ENCODE data around the gene AAK1.

- no peak for TF ChIP-seq CEBPB (IDR thresholded peaks at IDR 0.05)
- TF ChIP-seq EP300 (IDR thresholded peaks at IDR 0.05; ENCODE audit: borderline replicate concordance) = no peak
- no peak for TF ChIP-seq REST (IDR thresholded peaks at IDR 0.05; ENCODE audit: low read depth)
- TF ChIP-seq MAX (IDR thresholded peaks at IDR 0.05) = no peak
- no peak for TF ChIP-seq TAF1 (IDR thresholded peaks at IDR 0.05; ENCODE audit: low read depth)
- TF ChIP-seq NFIC (IDR thresholded peaks at IDR 0.05) = no peak
- no peak for TF ChIP-seq CREB1 (IDR thresholded peaks at IDR 0.05; ENCODE audit: low read depth)
- no peak for TF ChIP-seq FOXM1 (IDR thresholded peaks at IDR 0.05; ENCODE audit: borderline replicate concordance, low read depth)
Observed at GRCh38 chr2:69512446-69512845, 131.1 kb downstream of the AAK1 start.

All from Ishikawa (cell line).